ENCODE results near the gene CUX1.

DNA sequence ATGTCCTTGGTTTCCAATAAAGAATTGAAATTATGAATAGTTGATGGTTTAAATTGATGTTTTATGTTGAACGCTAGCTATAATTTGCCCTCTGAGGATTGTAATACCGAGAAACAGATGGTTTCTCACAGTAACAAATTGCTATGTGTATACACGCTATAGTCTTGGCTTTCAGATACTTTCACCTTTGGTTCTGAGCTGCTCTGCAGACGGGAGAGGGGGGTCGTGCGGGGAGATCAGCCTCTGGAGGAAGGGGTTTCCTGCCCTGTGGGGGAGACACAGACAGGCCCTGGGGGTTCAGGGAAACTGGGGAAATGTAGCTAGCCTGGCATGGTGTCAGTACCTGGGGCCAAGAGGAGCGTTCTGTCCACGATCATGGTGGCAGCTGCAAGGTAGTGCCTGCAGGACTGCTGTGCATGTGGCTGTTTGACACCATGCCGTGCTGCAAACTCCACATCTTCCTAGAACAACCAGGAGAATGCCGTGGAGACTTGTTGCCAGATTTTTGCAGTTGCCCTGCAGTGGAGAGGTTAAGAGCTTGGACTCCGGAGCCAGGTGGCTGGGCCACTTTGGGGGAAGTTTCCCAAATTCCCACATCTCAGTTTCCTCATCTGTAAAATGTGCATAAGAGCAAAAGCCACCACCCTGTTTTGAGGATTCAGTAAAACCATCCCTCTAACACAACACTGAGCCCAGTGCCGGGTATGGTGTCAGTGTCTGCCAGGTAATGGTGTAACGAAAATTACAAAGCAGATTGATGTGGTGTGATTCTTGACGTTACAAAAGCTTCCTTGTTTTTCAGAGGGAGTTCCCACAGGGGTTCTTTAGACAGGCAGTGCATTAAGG is 167.9 kb downstream of the CUX1 start:
- TF ChIP-seq, protein P1, sequence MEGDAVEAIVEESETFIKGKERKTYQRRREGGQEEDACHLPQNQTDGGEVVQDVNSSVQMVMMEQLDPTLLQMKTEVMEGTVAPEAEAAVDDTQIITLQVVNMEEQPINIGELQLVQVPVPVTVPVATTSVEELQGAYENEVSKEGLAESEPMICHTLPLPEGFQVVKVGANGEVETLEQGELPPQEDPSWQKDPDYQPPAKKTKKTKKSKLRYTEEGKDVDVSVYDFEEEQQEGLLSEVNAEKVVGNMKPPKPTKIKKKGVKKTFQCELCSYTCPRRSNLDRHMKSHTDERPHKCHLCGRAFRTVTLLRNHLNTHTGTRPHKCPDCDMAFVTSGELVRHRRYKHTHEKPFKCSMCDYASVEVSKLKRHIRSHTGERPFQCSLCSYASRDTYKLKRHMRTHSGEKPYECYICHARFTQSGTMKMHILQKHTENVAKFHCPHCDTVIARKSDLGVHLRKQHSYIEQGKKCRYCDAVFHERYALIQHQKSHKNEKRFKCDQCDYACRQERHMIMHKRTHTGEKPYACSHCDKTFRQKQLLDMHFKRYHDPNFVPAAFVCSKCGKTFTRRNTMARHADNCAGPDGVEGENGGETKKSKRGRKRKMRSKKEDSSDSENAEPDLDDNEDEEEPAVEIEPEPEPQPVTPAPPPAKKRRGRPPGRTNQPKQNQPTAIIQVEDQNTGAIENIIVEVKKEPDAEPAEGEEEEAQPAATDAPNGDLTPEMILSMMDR (IDR thresholded peaks at IDR 0.05) = no peak
- TF ChIP-seq POLR2A (IDR thresholded peaks at IDR 0.05) = no peak

Measured in uterus (tissue), 2 donors.